Coronary artery (tissue), 2 donors: ENCODE results near the gene UGGT2.
"Not testable (repeated sequence)": the region's sequence is repeated elsewhere in the genome, so short reads cannot be mapped to it uniquely, and the experiment has no call there.

ENCODE experiments used
- DNase-seq: peaks from one replicate; pipeline ENCODE4 v3.0.0-alpha.2; 2017; ENCODE audit warnings: low spot score
- H3K27ac ChIP-seq, 2 donors: fragments of 200-600 bp; sonication (generic); one replicate each; pipeline ENCODE4 v1.5.1; 2016 to 2019
- H3K4me3 ChIP-seq: fragments of 200-600 bp; sonication (generic); 2 replicates; pipeline ENCODE4 v1.5.1; 2016; ENCODE audit warnings: mild to moderate bottlenecking, moderate library complexity
- CTCF ChIP-seq: fragments of 200-600 bp; sonication (generic); IDR thresholded peaks from one replicate; pipeline ENCODE4 v1.5.1; 2019; ENCODE audit warnings: antibody characterized with exemption

Gene UGGT2

GRCh38 chr13:95948656-95949055 is 104.5 kb downstream of the UGGT2 start:
- TF ChIP-seq CTCF, result no peak
- no peak overlapping the region for H3K4me3 ChIP-seq
- H3K27ac ChIP-seq, result no peak overlapping the region
- no peak for DNase-seq

- DNase-seq, result no peak
- Histone ChIP-seq H3K27ac (no peak overlapping the region), H3K4me3 (no peak overlapping the region)
- TF ChIP-seq CTCF, result no peak
Measured at GRCh38 chr13:95937714-95938320, 115.4 kb downstream of the UGGT2 start.

- no peak for DNase-seq
- Histone ChIP-seq H3K27ac (no peak overlapping the region), H3K4me3 (no peak overlapping the region)
- TF ChIP-seq CTCF, result no peak
Measured at GRCh38 chr13:95931300-95932025, 121.7 kb downstream of the UGGT2 start.

GRCh38 chr13:95929430-95929829 is 123.8 kb downstream of the UGGT2 start:
- Histone ChIP-seq H3K27ac (no peak overlapping the region), H3K4me3 (no peak overlapping the region)
- DNase-seq, result no peak
- no peak for TF ChIP-seq CTCF

GRCh38 chr13:95928367-95928906 is 124.8 kb downstream of the UGGT2 start:
- not testable (repeated sequence) for H3K4me3 ChIP-seq, DNase-seq, H3K27ac ChIP-seq

- DNase-seq, result no peak
- H3K27ac ChIP-seq, result no peak overlapping the region
- H3K4me3 ChIP-seq, result no peak overlapping the region
- no peak for TF ChIP-seq CTCF
Measured at GRCh38 chr13:95926231-95926630, 127.0 kb downstream of the UGGT2 start.

GRCh38 chr13:95924389-95924994 is 128.7 kb downstream of the UGGT2 start:
- Histone ChIP-seq H3K27ac (no peak overlapping the region), H3K4me3 (no peak overlapping the region)
- TF ChIP-seq CTCF, result no peak
- DNase-seq, result no peak
